Measurements from ENCODE around the gene CSNK1A1. TPM values are rescaled to one million over a fixed set of nuclear protein-coding genes. Genes with fewer than 3 reads are reported as not detected.

The CSNK1A1 gene
- total RNA-seq, 6 experiments from 2014 or later = 266 to 336 (median 310) TPM

DNA sequence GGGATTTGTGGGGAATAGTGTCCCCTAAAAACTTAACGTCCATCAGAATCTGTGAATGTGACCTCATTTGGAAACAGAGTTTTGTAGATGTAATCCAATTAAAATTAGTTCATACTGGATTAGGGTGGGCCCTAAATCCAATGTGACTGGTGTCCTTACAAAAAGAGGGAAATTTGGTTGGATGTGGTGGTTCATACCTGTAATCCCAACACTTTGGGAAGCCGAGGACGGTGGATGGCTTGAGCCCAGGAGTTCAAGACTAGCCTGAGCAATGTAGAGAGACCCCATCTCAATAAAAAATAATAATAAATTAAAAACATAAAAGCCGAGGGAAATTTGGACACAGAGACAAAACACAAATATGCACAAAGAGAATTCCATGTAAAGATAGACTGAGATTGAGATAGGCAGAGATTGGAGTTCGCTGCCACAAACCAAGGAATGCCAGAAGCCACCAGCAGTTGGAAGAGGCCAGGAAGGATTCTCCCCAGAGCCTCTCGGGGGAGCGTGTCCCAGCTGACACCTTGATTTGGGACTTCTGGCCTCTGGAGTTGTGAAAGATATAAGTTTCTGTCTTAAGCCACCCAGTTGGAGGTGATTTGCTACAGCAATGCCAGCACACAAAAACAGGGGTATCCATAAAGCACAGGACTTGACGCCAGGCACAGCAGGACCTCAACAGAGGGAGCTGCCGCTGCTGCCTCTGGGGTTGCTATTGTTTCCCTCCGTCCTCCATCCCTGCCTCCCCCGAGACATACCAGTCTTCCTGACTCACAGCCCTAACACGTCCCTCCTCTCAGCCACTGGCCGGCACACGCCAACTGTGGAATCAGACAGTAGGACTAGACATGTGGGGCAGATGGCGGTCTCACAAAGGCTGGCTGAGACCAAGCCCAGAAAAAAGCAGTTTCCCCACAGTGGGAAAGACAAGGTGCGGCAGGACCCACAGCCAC lies 98.3 kb downstream of the CSNK1A1 start:
- peak; percentile 92 for DNase-seq

GRCh38 chr5:149452007-149452664 lies 99.1 kb downstream of the CSNK1A1 start:
- peak overlapping the region; percentile 95 for H3K27ac Mint-ChIP-seq
- peak overlapping the region; percentile 27; the same call in 1 of the 2 replicates for H3K4me3 Mint-ChIP-seq
- H3K27me3 Mint-ChIP-seq (ENCODE audit: insufficient read depth) = no peaks in the 10 kb centered on the region; the same call in 1 of the 2 replicates

More for the DNA sequence above, 98.3 kb downstream of the CSNK1A1 start:
- H3K4me1 Mint-ChIP-seq (ENCODE audit: low read depth) = peaks cover 85% of the 10 kb centered on the region
- no peak for TF ChIP-seq CTCF (IDR thresholded peaks at IDR 0.05)
- H3K27ac Mint-ChIP-seq = peak overlapping the region; percentile 95
- no peaks in the 10 kb centered on the region for H3K9me3 Mint-ChIP-seq
- no peaks in the 10 kb centered on the region for H3K36me3 Mint-ChIP-seq (ENCODE audit: low read depth)
- H3K27me3 Mint-ChIP-seq (ENCODE audit: insufficient read depth) = no peaks in the 10 kb centered on the region; the same call in 1 of the 2 replicates
- H3K4me3 Mint-ChIP-seq = peak overlapping the region; percentile 65

DNA sequence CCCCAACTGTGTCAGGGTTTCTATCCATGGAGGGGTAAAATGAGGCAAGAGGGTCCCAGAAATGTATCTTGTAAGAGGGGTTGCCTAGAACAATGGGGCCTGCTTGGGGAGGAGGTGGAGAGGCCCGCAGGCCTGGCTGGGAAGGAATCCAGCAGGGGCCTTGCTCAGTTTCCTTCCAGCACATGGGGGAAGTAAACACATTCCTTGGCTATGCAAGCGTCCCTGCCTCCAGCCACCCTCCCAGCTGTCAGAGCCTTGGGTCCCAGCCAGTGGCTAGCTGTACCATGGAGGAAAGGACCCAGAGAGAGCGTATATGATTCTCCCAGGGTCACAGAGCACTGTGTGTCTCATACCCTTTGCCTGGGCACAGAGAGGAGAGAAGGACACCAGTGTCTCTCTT lies 101.0 kb downstream of the CSNK1A1 start:
- DNase-seq = peak; percentile 34
- Mint-ChIP-seq H3K4me3 (no peak overlapping the region), H3K27me3 (ENCODE audit: insufficient read depth) (peaks cover 2% of the 10 kb centered on the region), H3K36me3 (ENCODE audit: low read depth) (peaks cover 3% of the 10 kb centered on the region; the same call in 1 of the 2 replicates), H3K9me3 (no peaks in the 10 kb centered on the region), H3K27ac (peak overlapping the region; percentile 54), H3K4me1 (ENCODE audit: low read depth) (peaks cover 89% of the 10 kb centered on the region)
- no peak for TF ChIP-seq CTCF (IDR thresholded peaks at IDR 0.05)

More at GRCh38 chr5:149452007-149452664, 99.1 kb downstream of the CSNK1A1 start:
- DNase-seq = no peak
- Mint-ChIP-seq H3K36me3 (ENCODE audit: low read depth) (no peaks in the 10 kb centered on the region), H3K4me1 (ENCODE audit: low read depth) (peaks cover 91% of the 10 kb centered on the region), H3K9me3 (no peaks in the 10 kb centered on the region)
- no peak; the same call in 1 of the 2 replicates for TF ChIP-seq CTCF (IDR thresholded peaks at IDR 0.05)

- DNase-seq = no peak
- Mint-ChIP-seq H3K27me3 (ENCODE audit: insufficient read depth) (peaks cover 2% of the 10 kb centered on the region), H3K36me3 (ENCODE audit: low read depth) (peaks cover 3% of the 10 kb centered on the region; the same call in 1 of the 2 replicates), H3K4me1 (ENCODE audit: low read depth) (peaks cover 96% of the 10 kb centered on the region), H3K9me3 (no peaks in the 10 kb centered on the region), H3K27ac (peak overlapping the region; percentile 98), H3K4me3 (no peak overlapping the region)
- TF ChIP-seq CTCF (IDR thresholded peaks at IDR 0.05) = peak; percentile 73
Measured at GRCh38 chr5:149448831-149449714, 102.2 kb downstream of the CSNK1A1 start.

GRCh38 chr5:149448431-149448830 lies 102.8 kb downstream of the CSNK1A1 start:
- Mint-ChIP-seq H3K4me1 (ENCODE audit: low read depth) (peaks cover 94% of the 10 kb centered on the region), H3K4me3 (no peak overlapping the region), H3K9me3 (no peaks in the 10 kb centered on the region), H3K27ac (peak overlapping the region; percentile 98), H3K36me3 (ENCODE audit: low read depth) (peaks cover 3% of the 10 kb centered on the region; the same call in 1 of the 2 replicates), H3K27me3 (ENCODE audit: insufficient read depth) (peaks cover 2% of the 10 kb centered on the region)
- TF ChIP-seq CTCF (IDR thresholded peaks at IDR 0.05) = no peak
- no peak for DNase-seq

All from HFFc6 (cell line).